Adipocyte (in vitro differentiated cells): ENCODE results near the gene PTPN14.
"Not testable (repeated sequence)": the region's sequence is repeated elsewhere in the genome, so short reads cannot be mapped to it uniquely, and the experiment has no call there.

Source experiments
- DNase-seq: peaks from one replicate; pipeline ENCODE4 v3.0.0-alpha.2; 2015; ENCODE audit warnings: low read depth
- H3K27me3 ChIP-seq: replicated peaks from 2 replicates; pipeline ENCODE4 v1.7.0; 2013; ENCODE audit warnings: mild to moderate bottlenecking, low read length, moderate library complexity; ENCODE audit not compliant: control insufficient read depth, insufficient read depth
- H3K36me3 ChIP-seq: 2 replicates; pipeline ENCODE4 v1.7.0; 2013; ENCODE audit warnings: low read length, mild to moderate bottlenecking, moderate library complexity; ENCODE audit not compliant: control insufficient read depth, insufficient read depth, severe bottlenecking
- H3K4me1 ChIP-seq: 2 replicates; pipeline ENCODE4 v1.7.0; 2013; ENCODE audit warnings: mild to moderate bottlenecking, low read length, moderate library complexity; ENCODE audit not compliant: control insufficient read depth, insufficient read depth
- H3K4me3 ChIP-seq: 2 replicates; pipeline ENCODE4 v1.7.0; 2013; ENCODE audit warnings: mild to moderate bottlenecking, low read length, moderate library complexity
- H3K9ac ChIP-seq: 2 replicates; pipeline ENCODE4 v1.7.0; 2013; ENCODE audit warnings: mild to moderate bottlenecking, low read length, moderate library complexity
- H3K9me3 ChIP-seq: 2 replicates; pipeline ENCODE4 v1.7.0; 2013; ENCODE audit warnings: mild to moderate bottlenecking, low read length, moderate library complexity; ENCODE audit not compliant: control insufficient read depth

The PTPN14 gene

DNA sequence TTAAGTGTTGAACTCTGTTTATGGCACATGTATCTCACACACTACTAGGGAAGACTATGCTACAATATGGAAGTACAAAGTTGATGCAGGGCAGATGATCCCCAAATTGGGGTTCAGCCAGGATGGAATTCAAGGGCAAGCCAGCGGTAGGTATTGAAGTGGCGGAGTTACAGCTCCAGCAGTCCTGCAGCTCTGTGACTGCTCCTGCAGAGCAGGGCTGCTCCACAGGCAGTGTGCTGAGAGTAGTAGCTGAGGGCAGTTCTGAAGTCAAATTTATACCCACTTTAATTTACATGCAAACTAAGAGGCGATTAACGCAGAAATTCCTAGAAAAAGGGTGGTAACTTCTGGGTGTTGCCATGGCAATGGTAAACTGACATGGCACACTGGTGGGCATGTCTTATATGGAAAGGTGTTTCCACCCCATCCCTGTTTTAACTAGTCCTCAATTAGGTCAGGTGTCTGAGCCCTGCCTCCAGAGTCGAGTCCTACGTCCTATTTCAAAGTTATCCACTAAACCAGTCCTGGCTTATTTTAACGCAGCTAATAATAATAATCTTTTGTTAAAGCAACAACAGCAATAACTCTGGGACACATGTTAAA is 31.0 kb upstream of the PTPN14 start:
- Histone ChIP-seq H3K4me3 (no peak overlapping the region), H3K36me3 (no peaks in the 10 kb centered on the region), H3K9me3 (no peaks in the 10 kb centered on the region), H3K4me1 (peaks cover 21% of the 10 kb centered on the region), H3K9ac (no peak overlapping the region), H3K27me3 (no peaks in the 10 kb centered on the region)
- no peak for DNase-seq

DNA sequence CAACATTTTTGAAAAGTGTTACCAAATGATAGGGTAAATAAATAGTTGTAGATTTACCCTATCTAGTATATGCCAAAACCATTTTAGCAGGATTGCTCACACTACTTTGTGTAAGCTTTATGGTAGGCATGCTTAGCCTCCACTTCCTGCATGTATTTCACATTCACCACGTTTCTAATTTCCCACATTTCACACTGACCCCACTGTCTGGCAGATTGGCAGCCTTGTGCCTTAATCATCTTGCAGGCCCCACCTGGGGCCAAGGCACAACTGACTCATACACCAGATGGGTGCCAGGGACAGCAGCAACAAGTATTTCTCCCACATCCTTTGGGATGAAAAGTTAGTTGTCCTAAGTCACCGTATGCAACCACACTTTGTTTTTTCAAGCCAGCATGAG is 30.4 kb upstream of the PTPN14 start:
- Histone ChIP-seq H3K9ac (no peak overlapping the region), H3K9me3 (peaks cover 2% of the 10 kb centered on the region), H3K27me3 (no peaks in the 10 kb centered on the region), H3K36me3 (no peaks in the 10 kb centered on the region), H3K4me1 (peaks cover 21% of the 10 kb centered on the region), H3K4me3 (no peak overlapping the region)
- peak; percentile 56 for DNase-seq

DNA sequence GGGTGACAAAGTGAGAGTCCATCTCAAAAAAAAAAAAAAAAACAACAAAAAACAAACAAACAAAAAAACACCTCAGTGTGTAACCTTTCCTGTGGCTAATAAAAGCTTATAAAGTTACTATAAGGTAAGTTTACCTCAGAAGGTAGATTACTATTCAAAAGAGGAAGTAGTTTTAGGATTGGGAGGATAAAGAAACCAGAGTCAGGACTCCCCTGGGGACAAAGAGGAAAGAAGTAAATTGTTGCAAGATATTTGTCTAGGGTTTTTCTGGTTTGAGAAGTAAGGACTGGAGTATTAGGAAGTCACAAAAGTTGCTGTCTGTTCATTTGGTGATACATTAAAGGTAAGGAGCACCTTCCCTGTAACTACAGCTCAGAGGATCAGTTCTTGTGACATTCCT is 27.8 kb upstream of the PTPN14 start:
- no peak for DNase-seq
- no peaks in the 10 kb centered on the region for H3K36me3 ChIP-seq

DNA sequence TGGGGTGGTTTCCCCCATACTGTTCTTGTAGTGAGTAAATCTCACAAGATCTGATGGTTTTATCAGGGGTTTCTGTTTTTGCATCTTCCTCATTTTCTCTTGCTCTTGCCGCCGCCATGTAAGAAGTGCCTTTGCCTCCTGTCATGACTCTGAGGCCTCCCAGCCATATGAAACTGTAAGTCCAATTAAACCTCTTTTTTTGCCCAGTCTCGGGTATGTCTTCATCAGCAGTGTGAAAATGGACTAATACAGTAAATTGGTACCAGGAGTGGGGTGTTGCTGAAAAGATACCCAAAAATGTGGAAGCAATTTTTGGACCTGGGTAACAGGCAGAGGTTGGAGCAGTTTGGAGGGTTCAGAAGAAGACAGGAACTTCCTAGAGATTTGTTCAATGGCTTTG is 24.7 kb upstream of the PTPN14 start:
- H3K4me1 ChIP-seq, DNase-seq, H3K4me3 ChIP-seq, H3K27me3 ChIP-seq, H3K9ac ChIP-seq, H3K36me3 ChIP-seq: not testable (repeated sequence)
- H3K9me3 ChIP-seq: peaks cover 14% of the 10 kb centered on the region

More for the DNA sequence above, 27.8 kb upstream of the PTPN14 start:
- Histone ChIP-seq H3K27me3 (no peaks in the 10 kb centered on the region), H3K4me1 (peaks cover 21% of the 10 kb centered on the region), H3K9ac (no peak overlapping the region), H3K9me3 (peaks cover 14% of the 10 kb centered on the region), H3K4me3 (no peak overlapping the region)

DNA sequence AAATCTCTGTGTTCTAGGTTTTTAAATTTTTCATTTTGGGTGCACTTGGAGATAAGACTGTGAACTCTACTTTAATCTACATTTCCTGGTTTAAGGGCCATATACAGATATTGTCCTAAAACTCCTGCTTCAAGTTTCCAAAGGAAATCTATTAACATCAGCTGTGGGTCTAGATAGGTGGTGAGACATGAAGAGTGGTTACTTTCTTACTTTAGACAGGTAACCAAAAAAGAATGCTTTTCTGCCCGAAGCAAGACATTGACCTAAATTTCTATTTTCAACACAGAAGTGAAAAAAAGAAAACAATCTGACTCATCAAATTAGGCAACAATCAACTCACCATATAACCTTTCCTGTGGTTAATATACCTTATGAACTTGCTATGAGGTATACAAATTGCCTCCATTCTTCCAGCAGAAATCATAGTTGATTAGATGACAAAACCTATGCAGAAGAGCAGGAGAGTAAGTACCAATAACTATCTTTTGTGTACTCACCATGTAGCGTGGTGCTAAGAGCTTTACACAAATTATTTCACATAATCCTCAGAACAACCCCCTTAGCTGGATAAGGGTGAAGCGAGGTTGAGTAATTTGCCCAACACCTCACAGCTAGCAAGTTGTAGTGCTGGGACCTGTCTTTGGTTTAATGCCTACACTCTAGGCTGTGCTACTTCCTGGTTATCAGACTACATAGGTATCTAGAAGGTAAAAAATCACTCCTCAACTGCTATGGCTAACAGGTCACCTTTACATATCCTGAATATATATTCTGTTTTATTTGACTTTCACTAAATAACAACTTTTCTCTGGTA is 23.4 kb upstream of the PTPN14 start:
- Histone ChIP-seq H3K4me1 (peaks cover 16% of the 10 kb centered on the region), H3K27me3 (no peaks in the 10 kb centered on the region), H3K9ac (no peak overlapping the region), H3K9me3 (peaks cover 14% of the 10 kb centered on the region), H3K36me3 (no peaks in the 10 kb centered on the region), H3K4me3 (no peak overlapping the region)
- DNase-seq: no peak

DNA sequence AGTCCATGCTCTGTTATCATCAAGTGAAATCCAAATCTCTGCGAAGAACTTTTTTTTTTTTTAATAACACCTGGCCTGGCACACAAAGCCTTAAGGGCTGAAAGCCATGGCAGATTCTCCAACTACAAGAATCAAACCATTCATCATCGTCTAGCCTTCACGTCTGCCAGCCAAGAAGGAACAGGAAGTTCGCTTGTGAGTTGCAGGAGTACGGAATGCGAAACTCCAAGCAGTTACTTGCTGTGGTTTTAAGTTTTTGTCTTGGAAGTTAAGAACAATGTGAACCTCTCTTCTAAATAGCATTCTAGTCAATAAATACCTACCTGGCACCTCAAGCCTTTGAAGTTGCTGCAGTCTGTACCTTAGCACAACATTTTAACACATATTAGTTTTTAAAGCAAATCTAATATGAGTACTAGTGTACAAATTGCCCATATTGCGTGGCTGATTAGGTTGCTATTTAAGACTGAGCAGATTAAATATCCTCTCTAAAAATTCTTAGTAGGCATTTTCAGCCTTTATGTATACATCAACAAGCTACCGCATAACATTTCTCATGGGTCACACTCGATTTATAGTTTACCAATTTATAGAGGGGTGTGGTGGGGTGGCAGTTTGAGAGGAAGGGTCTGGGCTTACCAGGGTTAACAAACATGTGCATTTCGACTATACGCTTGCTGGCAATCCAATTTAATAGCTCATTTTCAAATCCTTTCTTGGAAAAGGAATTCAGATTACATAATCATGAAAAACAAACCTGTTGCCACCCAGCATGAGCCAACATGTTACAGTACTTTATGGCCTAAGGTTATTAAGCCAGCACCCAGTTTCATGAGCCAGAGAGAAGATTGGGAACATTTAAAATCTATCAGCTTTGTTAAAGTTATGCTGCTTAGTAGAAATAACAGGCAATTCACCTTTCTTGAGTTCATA is 22.2 kb upstream of the PTPN14 start:
- DNase-seq: no peak
- Histone ChIP-seq H3K4me3 (no peak overlapping the region), H3K9ac (no peak overlapping the region), H3K9me3 (peaks cover 14% of the 10 kb centered on the region), H3K27me3 (no peaks in the 10 kb centered on the region), H3K4me1 (peaks cover 26% of the 10 kb centered on the region), H3K36me3 (no peaks in the 10 kb centered on the region)

DNA sequence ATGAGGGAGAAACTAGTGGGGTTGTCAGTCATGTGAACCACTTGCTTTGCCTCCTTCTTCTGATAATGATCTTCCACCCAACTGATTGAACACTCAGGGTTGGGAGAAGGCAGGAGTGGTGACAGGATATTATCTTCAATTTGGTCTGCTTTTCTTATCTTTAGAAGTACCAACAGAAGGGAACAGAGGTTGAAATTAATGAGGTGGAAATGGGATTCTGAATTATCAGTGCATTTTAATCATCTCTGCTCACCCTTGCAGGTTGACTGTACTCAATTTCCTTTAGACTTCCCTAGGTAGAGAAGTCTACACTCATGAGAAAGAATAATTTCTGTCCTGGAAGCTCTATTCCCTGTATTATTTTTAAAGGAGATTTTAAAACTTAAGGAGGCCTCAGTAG is 19.9 kb upstream of the PTPN14 start:
- Histone ChIP-seq H3K36me3 (no peaks in the 10 kb centered on the region), H3K9ac (no peak overlapping the region), H3K4me1 (peaks cover 48% of the 10 kb centered on the region), H3K27me3 (no peaks in the 10 kb centered on the region), H3K4me3 (no peak overlapping the region), H3K9me3 (peaks cover 7% of the 10 kb centered on the region)
- DNase-seq: no peak

DNA sequence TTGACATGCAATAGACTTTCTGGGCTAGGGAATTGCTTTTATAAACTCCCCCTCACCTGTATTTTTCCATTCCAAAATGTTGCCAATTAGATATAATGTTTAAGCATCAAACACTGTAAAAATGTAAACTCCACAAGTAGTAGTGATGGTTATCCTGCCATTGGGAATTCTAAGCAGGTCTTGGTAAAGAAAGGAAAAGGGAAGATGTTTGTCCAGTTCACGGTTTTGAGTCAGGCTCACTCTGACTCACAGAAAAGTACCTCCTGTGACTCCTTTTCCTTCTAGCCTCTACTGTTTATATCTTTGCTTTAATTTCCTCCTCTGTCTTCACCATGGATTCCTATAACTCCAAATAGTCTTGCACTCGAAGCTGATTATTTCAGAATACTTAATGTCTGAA is 19.0 kb upstream of the PTPN14 start:
- no peaks in the 10 kb centered on the region for H3K36me3 ChIP-seq
- no peak overlapping the region for H3K4me3 ChIP-seq
- DNase-seq: peak; percentile 44
- no peaks in the 10 kb centered on the region for H3K27me3 ChIP-seq
- H3K4me1 ChIP-seq: peaks cover 50% of the 10 kb centered on the region
- H3K9me3 ChIP-seq: no peaks in the 10 kb centered on the region
- peak overlapping the region; percentile 3 for H3K9ac ChIP-seq

DNA sequence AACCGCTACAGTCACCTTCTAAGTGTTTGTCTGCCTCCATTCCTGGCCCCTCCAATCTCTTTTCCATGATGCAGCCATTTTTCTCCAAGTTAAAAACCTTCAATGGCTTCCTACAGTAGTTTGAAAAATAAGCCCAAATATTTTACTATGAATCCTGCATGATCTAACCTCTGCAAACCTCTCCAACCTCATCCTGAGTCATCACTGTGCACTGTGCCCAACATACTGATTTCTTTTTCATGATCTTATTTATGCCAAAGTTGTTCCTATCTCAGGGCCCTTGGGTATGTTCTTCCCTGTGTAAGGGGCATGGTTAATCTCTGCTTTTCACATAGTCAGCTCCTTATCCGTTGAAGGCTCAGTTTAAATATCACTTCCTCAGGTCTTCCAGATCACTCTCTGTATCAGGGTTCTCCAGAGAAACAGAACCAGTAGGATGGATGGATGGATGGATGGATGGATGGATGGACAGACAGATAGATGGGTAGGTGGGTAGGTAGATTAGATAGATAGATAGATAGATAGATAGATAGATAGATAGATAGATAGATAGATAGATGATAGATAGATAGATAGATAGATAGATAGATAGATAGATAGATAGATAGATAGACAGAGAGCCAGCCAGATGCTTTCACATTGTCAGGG is 18.1 kb upstream of the PTPN14 start:
- H3K27me3 ChIP-seq: no peaks in the 10 kb centered on the region

DNA sequence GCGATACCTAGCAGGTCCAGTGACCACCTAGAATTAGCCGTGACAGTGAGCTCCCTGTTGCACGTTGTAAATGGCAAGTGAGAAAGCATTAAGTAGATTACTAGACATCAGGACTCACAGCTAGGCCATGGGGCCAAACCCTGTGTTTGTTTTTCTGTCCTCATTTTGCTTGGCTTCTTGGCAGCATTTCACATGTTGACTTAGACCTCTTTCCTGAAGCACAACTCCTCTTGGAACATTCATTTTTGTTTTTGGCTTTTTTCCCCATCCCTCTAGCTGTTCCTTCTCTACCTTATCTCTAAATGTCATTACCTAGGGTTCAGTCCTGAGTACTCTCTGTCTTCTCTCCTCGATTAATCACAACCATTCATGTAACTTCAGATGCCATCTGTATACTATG is 16.9 kb upstream of the PTPN14 start:
- peak; percentile 47 for DNase-seq
- H3K9ac ChIP-seq: no peak overlapping the region
- no peak overlapping the region for H3K4me3 ChIP-seq
- H3K4me1 ChIP-seq: peaks cover 45% of the 10 kb centered on the region
- H3K36me3 ChIP-seq: no peaks in the 10 kb centered on the region
- no peaks in the 10 kb centered on the region for H3K9me3 ChIP-seq
- no peaks in the 10 kb centered on the region for H3K27me3 ChIP-seq

More for the DNA sequence above, 18.1 kb upstream of the PTPN14 start:
- Histone ChIP-seq H3K4me3 (no peak overlapping the region), H3K4me1 (peaks cover 50% of the 10 kb centered on the region), H3K36me3 (no peaks in the 10 kb centered on the region), H3K9ac (no peak overlapping the region), H3K9me3 (no peaks in the 10 kb centered on the region)
- DNase-seq: peak; percentile 38
